C4-2B (cell line): Measurements from ENCODE around the gene ARHGAP15.

Experiments used
- CTCF ChIP-seq: fragments of 450-650 bp; conservative IDR thresholded peaks from 2 replicates; pipeline ENCODE4 v1.5.1; 2017; ENCODE audit warnings: mild to moderate bottlenecking
- ZFX ChIP-seq: fragments of 450-650 bp; IDR thresholded peaks from 2 replicates; pipeline ENCODE4 v1.6.1; 2017

GRCh38 chr2:143505542-143505941, 376.3 kb downstream of the ARHGAP15 start:
- TF ChIP-seq CTCF, result no peak
- TF ChIP-seq ZFX, result no peak
